Effector memory CD4-positive, alpha-beta T cell (primary cell): ENCODE results near the gene RGS6.

Experiments
- DNase-seq, 3 donors: peaks; one replicate each; pipeline ENCODE4 v3.0.0-alpha.2; 2020
- H3K27ac ChIP-seq: 2 replicates; pipeline ENCODE4 v1.7.0; 2013; ENCODE audit warnings: mild to moderate bottlenecking, low read length, moderate library complexity; ENCODE audit not compliant: insufficient read depth, poor library complexity, severe bottlenecking
- H3K27me3 ChIP-seq: replicated peaks from 2 replicates; pipeline ENCODE4 v1.7.0; 2013; ENCODE audit warnings: mild to moderate bottlenecking, low read length; ENCODE audit not compliant: insufficient read depth, control insufficient read depth, poor library complexity, severe bottlenecking
- H3K36me3 ChIP-seq: 2 replicates; pipeline ENCODE4 v1.7.0; 2013; ENCODE audit warnings: mild to moderate bottlenecking, low read length, moderate library complexity; ENCODE audit not compliant: control insufficient read depth, insufficient read depth
- H3K4me1 ChIP-seq: 2 replicates; pipeline ENCODE4 v1.7.0; 2013; ENCODE audit warnings: low read length, mild to moderate bottlenecking; ENCODE audit not compliant: control insufficient read depth, insufficient read depth, poor library complexity, severe bottlenecking
- H3K4me3 ChIP-seq: 2 replicates; pipeline ENCODE4 v1.7.0; 2013; ENCODE audit warnings: low read length, low read depth, mild to moderate bottlenecking; ENCODE audit not compliant: insufficient read depth, poor library complexity, severe bottlenecking
- H3K9me3 ChIP-seq: 2 replicates; pipeline ENCODE4 v1.7.0; 2013; ENCODE audit warnings: mild to moderate bottlenecking, low read length, moderate library complexity; ENCODE audit not compliant: control insufficient read depth

The RGS6 gene

DNA sequence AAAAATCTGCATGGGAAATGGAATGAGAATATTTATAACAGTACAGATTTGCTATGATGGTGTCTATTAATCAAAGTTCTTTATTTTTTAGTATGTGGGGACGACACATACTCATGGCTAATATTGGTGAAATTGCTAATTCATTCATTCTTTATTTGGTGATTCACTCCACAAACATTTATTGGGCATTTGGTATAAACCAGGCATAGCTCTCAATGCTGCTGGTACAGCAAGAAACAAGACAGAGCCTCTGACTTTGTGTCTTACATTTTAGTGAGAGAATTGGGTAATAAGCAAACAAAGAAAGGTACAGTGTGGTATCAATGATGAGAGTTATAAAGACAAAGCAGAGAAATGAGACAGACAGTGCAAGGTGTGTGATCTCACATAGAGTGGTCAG, 129.5 kb downstream of the RGS6 start:
- H3K4me3 ChIP-seq = no peak overlapping the region
- no peaks in the 10 kb centered on the region for H3K27me3 ChIP-seq
- DNase-seq = no peak
- H3K4me1 ChIP-seq = no peaks in the 10 kb centered on the region
- no peaks in the 10 kb centered on the region for H3K9me3 ChIP-seq
- H3K36me3 ChIP-seq = no peaks in the 10 kb centered on the region
- no peak overlapping the region for H3K27ac ChIP-seq

DNA sequence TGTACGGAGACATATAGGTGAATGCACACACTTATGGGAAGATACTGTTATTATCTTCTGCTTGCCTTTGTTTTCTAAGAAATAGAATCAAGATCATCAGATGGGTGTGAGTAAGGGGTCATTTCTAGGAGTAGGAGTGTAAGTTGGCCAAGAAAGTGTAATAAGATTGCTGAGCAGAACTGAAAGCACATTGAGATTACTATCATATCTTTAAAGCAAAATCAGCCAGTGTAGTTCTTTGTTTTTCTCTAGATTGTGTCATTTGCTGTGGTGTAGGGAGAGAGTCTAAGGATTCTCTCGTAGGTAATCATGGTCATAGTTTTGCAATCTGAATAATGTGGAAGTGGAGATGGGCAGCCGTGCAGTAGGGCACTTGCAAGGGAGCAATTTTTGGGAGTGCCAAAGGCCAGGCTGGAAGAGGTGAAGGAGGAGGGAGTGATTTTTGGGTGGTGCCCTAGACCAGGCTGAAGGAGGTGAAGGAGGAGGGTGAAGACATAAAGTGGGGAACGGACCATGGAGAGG, 131.6 kb downstream of the RGS6 start:
- no peaks in the 10 kb centered on the region for H3K27me3 ChIP-seq
- no peak for DNase-seq

DNA sequence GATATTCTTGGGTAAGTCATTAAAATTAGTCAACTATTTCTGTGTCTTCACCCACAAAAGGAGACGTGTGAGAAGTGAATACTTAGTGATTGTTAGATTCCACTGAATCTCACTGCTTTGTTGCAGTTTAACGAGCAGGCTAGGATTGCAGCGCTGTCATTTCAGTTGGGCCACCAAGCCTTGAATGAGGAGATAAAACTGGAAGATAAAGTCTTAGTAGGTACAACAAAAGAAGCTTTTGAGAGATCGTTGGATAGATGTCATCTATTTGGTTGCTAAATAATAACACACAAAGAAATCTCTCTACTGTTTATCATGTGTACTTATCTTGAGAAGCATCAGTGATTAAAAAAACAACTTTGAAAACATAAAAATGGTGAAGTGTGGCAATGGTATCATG, 132.3 kb downstream of the RGS6 start:
- H3K27ac ChIP-seq = no peak overlapping the region
- DNase-seq = no peak
- H3K4me1 ChIP-seq = no peaks in the 10 kb centered on the region
- H3K27me3 ChIP-seq = no peaks in the 10 kb centered on the region
- H3K9me3 ChIP-seq = no peaks in the 10 kb centered on the region
- H3K4me3 ChIP-seq = no peak overlapping the region
- no peaks in the 10 kb centered on the region for H3K36me3 ChIP-seq

More for the DNA sequence above, 131.6 kb downstream of the RGS6 start:
- Histone ChIP-seq H3K36me3 (no peaks in the 10 kb centered on the region), H3K9me3 (no peaks in the 10 kb centered on the region), H3K4me3 (no peak overlapping the region), H3K4me1 (no peaks in the 10 kb centered on the region), H3K27ac (no peak overlapping the region)

DNA sequence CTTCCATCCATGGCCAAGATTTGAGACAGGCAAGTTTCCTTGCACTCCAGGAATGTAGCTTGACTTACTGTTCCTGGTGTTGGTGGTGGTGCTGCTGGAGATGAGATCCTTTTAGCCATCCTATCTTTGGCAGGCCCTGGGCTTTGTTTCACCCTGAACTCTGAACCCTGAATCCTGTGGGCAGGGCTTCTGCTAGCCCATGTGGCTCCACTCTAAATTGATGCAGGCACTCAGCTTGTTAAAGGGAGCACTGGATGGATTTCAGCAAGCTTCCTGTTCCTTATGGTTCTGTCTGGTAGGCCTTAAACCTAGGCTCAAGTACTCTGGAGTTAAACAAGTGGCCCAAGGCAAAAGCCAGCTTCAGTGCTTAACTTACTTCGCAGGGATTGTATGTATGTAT, 138.2 kb downstream of the RGS6 start:
- Histone ChIP-seq H3K4me1 (no peaks in the 10 kb centered on the region), H3K4me3 (no peak overlapping the region), H3K36me3 (no peaks in the 10 kb centered on the region), H3K9me3 (no peaks in the 10 kb centered on the region), H3K27ac (no peak overlapping the region), H3K27me3 (no peaks in the 10 kb centered on the region)
- no peak for DNase-seq

DNA sequence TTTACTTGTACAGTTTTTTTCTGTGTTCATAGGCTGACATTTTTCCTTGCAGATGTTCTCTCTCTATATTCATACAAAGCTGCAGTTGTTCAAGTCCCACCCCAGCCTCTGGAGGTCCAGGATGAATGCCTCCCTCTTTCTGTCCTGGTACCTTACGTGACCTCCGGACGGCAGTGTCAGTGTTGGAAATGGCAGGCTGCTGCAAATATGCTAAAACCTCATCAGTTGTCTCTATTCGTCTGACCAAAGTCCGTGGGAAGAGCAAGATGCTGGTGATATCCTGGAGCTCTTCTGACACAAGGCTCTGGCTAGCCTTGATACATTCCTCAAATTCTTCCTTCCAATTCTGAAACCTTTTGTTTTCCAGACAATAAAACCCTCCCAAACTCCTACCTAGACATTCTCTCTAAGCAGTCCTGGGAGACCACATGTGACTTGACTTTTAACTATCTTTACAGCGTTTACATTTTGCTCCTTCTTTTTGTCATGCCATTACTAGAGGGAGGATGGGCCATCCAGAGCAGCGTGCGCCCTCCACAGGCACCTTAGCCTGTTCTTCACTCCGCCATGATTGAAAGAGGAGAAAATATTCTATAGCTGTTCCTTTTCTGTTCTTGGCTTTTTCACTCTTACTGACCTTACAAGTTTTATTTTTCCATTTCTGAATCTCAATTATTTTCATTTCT, 143.6 kb downstream of the RGS6 start:
- no peaks in the 10 kb centered on the region for H3K4me1 ChIP-seq
- no peak overlapping the region for H3K27ac ChIP-seq
- H3K4me3 ChIP-seq = no peak overlapping the region
- no peaks in the 10 kb centered on the region for H3K36me3 ChIP-seq
- no peaks in the 10 kb centered on the region for H3K27me3 ChIP-seq
- DNase-seq = no peak
- no peaks in the 10 kb centered on the region for H3K9me3 ChIP-seq

DNA sequence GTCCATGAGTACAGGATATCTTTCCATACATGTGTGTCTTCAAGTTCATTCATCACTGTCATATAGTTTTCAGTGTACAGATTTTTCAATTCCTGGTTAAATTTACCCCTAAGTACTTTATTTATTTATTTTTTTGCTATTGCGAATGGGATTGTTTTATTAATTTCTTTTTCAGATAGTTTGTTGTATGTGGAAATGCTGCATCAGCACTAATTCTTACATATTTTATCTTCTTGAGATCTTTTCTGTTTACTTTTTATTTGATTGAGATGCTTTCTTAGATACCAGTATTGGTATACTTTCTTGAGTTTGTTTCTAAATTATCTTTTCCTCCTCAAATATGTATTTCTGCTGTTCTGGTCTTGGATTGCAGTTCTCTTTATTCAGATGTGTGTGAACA, 148.9 kb downstream of the RGS6 start:
- Histone ChIP-seq H3K4me1 (no peaks in the 10 kb centered on the region), H3K27me3 (no peaks in the 10 kb centered on the region), H3K27ac (no peak overlapping the region), H3K36me3 (no peaks in the 10 kb centered on the region), H3K4me3 (no peak overlapping the region), H3K9me3 (no peaks in the 10 kb centered on the region)
- no peak for DNase-seq

DNA sequence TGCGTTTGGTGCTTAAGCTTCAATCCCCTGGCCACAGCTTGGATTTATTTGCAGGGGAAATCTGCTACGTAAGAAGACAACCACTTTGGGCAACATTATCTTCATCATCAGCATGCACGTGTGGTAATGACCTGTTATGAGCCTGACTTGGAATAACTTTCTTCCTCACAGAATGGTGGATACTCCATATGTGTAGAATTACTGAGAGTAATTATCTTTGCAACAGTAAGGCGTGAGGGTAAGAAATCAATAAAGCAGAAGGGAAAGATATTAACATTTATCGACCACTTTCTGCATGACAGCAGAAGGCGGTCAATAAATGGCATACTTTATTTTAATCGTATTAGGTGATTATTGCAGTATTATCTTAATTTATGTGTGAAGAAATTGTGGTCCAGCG, 152.7 kb downstream of the RGS6 start:
- Histone ChIP-seq H3K36me3 (no peaks in the 10 kb centered on the region), H3K27me3 (no peaks in the 10 kb centered on the region), H3K4me3 (no peak overlapping the region), H3K27ac (no peak overlapping the region), H3K9me3 (no peaks in the 10 kb centered on the region), H3K4me1 (no peaks in the 10 kb centered on the region)
- DNase-seq = no peak

DNA sequence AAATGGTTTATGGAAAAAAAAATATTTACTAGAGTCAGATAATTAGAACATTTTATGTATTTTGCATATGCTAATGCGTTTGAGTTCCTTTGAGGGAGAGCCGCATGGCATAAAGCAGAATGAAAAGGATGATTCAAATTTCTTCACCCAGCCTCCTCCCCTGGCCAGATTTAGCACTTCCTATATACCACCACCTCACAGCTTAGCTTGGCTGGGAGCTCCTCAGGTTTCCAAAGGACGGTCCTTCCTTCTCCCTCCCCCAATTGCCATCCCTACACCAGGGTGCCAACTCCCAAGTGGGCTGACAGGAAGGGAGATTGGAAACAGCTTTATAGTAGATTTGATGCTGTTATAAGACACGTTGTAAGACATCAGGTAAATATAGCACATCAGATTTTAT, 157.4 kb downstream of the RGS6 start:
- H3K27me3 ChIP-seq = no peaks in the 10 kb centered on the region
- no peak for DNase-seq
- H3K27ac ChIP-seq = no peak overlapping the region
- H3K4me3 ChIP-seq = no peak overlapping the region
- no peaks in the 10 kb centered on the region for H3K36me3 ChIP-seq
- no peaks in the 10 kb centered on the region for H3K4me1 ChIP-seq
- no peaks in the 10 kb centered on the region for H3K9me3 ChIP-seq

DNA sequence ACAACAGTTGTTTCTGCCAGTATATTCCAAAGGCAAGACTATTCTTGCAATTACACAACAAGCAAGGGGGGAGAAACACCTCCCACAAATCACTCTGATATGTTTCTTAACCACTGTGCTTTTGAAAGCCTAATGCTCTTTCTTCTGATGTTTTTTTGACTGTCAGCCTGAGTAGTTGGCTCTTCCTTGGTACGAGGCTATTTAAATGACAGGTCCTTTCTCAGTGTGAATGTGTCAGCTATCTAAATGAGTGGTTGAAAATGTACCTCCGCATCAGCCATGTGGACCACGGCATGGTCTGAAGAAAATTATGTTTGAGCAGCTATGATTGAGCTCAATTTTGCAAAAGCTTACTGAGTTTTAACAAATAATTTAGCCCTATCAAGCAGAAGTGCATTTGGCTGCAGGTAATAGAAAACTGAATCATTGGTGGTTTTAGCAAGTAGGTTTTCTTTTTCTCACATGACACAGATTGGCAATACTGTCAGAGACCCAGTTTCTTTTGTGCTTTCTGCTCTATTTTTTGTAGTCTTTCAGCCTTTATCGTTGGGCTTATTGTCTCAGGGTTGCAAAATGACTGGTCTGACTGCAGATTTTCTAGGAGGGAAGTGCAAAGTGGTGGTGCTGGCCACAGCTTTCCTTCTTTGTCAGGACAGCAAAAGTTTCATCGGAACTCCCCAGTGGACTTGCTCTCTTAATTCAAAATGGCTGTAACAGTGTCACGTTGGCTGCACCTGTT, 162.8 kb downstream of the RGS6 start:
- Histone ChIP-seq H3K4me3 (no peak overlapping the region), H3K27ac (no peak overlapping the region), H3K36me3 (no peaks in the 10 kb centered on the region), H3K9me3 (no peaks in the 10 kb centered on the region), H3K4me1 (no peaks in the 10 kb centered on the region), H3K27me3 (no peaks in the 10 kb centered on the region)
- no peak for DNase-seq

DNA sequence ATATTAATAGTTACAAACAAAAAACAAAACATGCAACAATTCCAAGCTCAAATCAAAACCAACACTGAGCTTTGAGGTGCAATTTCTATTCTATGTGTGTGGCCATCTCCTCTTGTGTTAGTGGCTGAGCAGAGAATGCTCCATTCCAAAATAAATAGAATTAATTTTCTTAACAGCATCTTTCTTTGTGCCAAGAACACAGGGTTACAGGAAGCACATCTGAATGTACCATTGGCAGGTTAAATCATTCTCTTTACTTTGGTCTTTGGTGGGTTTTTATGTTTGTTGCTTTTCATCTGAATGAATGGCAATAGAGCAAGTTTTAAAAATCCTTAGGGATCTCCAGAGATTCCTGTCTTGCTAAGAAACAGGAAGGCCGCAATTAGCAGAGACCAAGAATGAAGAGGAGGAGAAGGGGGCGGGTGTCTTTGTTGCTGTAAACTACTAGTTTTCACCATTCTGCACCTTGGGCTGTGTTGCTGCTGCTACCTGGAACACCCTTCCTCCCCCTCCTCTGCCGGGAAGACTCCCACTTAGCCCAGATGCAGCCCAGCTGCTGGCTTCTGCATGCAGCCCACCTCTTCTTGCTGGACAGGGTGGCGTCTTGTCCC, 165.0 kb downstream of the RGS6 start:
- no peaks in the 10 kb centered on the region for H3K9me3 ChIP-seq
- H3K36me3 ChIP-seq = no peaks in the 10 kb centered on the region
- H3K4me1 ChIP-seq = no peaks in the 10 kb centered on the region
- DNase-seq = no peak
- no peak overlapping the region for H3K27ac ChIP-seq
- no peak overlapping the region for H3K4me3 ChIP-seq
- H3K27me3 ChIP-seq = no peaks in the 10 kb centered on the region
